Breast epithelium (tissue), 3 donors: ENCODE measurements around the gene ZNF324B.

Experiments
- POLR2A ChIP-seq: fragments of 450-650 bp; IDR thresholded peaks from one replicate; pipeline ENCODE4 v1.6.1; 2016; ENCODE audit warnings: antibody characterized with exemption, mild to moderate bottlenecking, moderate library complexity
- POLR2AphosphoS5 ChIP-seq, 3 donors: sonication (generic); formaldehyde crosslinking; IDR thresholded peaks; one replicate each; pipeline ENCODE4 v1.6.1; 2017; ENCODE audit warnings: antibody characterized with exemption in 3 of 3
- TF ChIP-seq, protein P1 (sequence below), 3 donors: fragments of 450-650 bp; IDR thresholded peaks; one replicate each; pipeline ENCODE4 v1.5.1; 2016 to 2017; ENCODE audit warnings: antibody characterized with exemption in 3 of 3, mild to moderate bottlenecking in 3 of 3, moderate library complexity in 3 of 3

DNA sequence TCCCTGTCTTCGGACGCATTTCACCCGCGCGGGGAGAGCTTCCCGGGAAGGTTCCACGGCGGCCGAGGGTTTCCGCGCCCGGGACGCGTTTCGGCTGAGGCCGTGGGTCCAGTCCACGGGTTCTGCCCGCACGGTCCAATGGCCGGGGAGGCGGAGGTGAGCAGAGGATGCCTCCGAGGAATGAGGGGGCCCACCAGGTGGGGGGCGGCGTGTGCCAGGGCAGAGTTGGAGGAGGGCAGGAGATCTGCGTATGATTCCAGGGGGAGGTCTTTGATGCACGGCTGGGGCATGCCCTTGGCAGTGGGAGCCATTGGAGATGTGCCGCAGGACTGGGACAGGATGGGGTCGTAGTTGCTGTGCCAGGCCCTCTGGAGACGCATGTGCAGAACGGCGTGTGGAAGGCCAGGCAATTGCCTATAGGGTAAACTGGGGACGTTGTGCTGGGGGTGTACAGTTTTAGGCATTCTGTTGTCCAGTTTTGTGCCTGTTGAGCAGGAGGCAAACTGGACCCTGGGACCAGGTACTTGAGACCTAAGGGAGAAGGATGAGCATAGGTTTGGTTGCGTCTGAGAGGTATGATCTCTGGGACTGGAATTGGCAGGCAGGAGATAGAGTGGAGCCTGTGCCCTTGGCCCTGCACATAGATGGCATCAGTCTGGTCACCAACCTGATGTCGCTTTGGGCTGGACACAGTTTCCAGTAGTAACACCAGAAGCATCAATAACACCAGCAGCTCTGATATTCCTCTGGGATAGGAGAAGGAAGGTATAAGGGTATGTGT lies 42.2 kb upstream of the ZNF324B start:
- TF ChIP-seq, protein P1, sequence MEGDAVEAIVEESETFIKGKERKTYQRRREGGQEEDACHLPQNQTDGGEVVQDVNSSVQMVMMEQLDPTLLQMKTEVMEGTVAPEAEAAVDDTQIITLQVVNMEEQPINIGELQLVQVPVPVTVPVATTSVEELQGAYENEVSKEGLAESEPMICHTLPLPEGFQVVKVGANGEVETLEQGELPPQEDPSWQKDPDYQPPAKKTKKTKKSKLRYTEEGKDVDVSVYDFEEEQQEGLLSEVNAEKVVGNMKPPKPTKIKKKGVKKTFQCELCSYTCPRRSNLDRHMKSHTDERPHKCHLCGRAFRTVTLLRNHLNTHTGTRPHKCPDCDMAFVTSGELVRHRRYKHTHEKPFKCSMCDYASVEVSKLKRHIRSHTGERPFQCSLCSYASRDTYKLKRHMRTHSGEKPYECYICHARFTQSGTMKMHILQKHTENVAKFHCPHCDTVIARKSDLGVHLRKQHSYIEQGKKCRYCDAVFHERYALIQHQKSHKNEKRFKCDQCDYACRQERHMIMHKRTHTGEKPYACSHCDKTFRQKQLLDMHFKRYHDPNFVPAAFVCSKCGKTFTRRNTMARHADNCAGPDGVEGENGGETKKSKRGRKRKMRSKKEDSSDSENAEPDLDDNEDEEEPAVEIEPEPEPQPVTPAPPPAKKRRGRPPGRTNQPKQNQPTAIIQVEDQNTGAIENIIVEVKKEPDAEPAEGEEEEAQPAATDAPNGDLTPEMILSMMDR (IDR thresholded peaks at IDR 0.05), result no peak
- TF ChIP-seq POLR2AphosphoS5 (IDR thresholded peaks at IDR 0.05) (no peak), POLR2A (no peak)
